ENCODE results near the gene MOSMO.
"Not testable (repeated sequence)": the region's sequence is repeated elsewhere in the genome, so short reads cannot be mapped to it uniquely, and the experiment has no call there.

MOSMO gene

GRCh38 chr16:21989133-21989532, 18.8 kb upstream of the MOSMO start:
- peaks cover 16% of the 10 kb centered on the region for H3K36me3 ChIP-seq (ENCODE audit: insufficient read depth, low read length)
- H3K27me3 ChIP-seq (ENCODE audit: insufficient read depth, low read length) = no peaks in the 10 kb centered on the region
- no peaks in the 10 kb centered on the region for H3K4me1 ChIP-seq (ENCODE audit: insufficient read depth, low read length)
- H3K4me3 ChIP-seq (ENCODE audit: low read length) = no peak overlapping the region
- no peaks in the 10 kb centered on the region for H3K9me3 ChIP-seq (ENCODE audit: low read length)
- H2AFZ ChIP-seq (ENCODE audit: low read depth, low read length) = no peak overlapping the region

GRCh38 chr16:21989751-21990150, 18.2 kb upstream of the MOSMO start:
- Histone ChIP-seq H2AFZ (ENCODE audit: low read depth, low read length) (no peak overlapping the region), H3K27me3 (ENCODE audit: insufficient read depth, low read length) (no peaks in the 10 kb centered on the region), H3K9me3 (ENCODE audit: low read length) (no peaks in the 10 kb centered on the region), H3K4me1 (ENCODE audit: insufficient read depth, low read length) (no peaks in the 10 kb centered on the region), H3K4me3 (ENCODE audit: low read length) (no peak overlapping the region), H3K36me3 (ENCODE audit: insufficient read depth, low read length) (peaks cover 11% of the 10 kb centered on the region)

GRCh38 chr16:21990381-21990944, 17.4 kb upstream of the MOSMO start:
- Histone ChIP-seq H3K36me3 (ENCODE audit: insufficient read depth, low read length) (peaks cover 7% of the 10 kb centered on the region), H3K9me3 (ENCODE audit: low read length) (no peaks in the 10 kb centered on the region), H3K27me3 (ENCODE audit: insufficient read depth, low read length) (no peaks in the 10 kb centered on the region), H2AFZ (ENCODE audit: low read depth, low read length) (no peak overlapping the region), H3K4me1 (ENCODE audit: insufficient read depth, low read length) (no peaks in the 10 kb centered on the region), H3K4me3 (ENCODE audit: low read length) (no peak overlapping the region)

- Histone ChIP-seq H3K4me1 (ENCODE audit: insufficient read depth, low read length) (no peaks in the 10 kb centered on the region), H3K27me3 (ENCODE audit: insufficient read depth, low read length) (no peaks in the 10 kb centered on the region), H3K9me3 (ENCODE audit: low read length) (no peaks in the 10 kb centered on the region), H2AFZ (ENCODE audit: low read depth, low read length) (no peak overlapping the region), H3K4me3 (ENCODE audit: low read length) (no peak overlapping the region), H3K36me3 (ENCODE audit: insufficient read depth, low read length) (no peaks in the 10 kb centered on the region)
These were observed 16.3 kb upstream of the MOSMO start for GRCh38 chr16:21991621-21992020.

- Histone ChIP-seq H3K36me3 (ENCODE audit: insufficient read depth, low read length) (no peaks in the 10 kb centered on the region), H3K4me1 (ENCODE audit: insufficient read depth, low read length) (no peaks in the 10 kb centered on the region), H3K27me3 (ENCODE audit: insufficient read depth, low read length) (no peaks in the 10 kb centered on the region), H3K9me3 (ENCODE audit: low read length) (no peaks in the 10 kb centered on the region), H2AFZ (ENCODE audit: low read depth, low read length) (no peak overlapping the region), H3K4me3 (ENCODE audit: low read length) (no peak overlapping the region)
These were observed 12.9 kb upstream of the MOSMO start for GRCh38 chr16:21994856-21995465.

- no peak overlapping the region for H2AFZ ChIP-seq (ENCODE audit: low read depth, low read length)
These were observed 10.8 kb upstream of the MOSMO start for GRCh38 chr16:21996923-21997696.

GRCh38 chr16:21997697-21998480, 10.0 kb upstream of the MOSMO start:
- H3K4me3 ChIP-seq (ENCODE audit: low read length) = no peak overlapping the region
- no peaks in the 10 kb centered on the region for H3K27me3 ChIP-seq (ENCODE audit: insufficient read depth, low read length)
- H3K4me1 ChIP-seq (ENCODE audit: insufficient read depth, low read length) = no peaks in the 10 kb centered on the region
- no peak overlapping the region for H2AFZ ChIP-seq (ENCODE audit: low read depth, low read length)
- H3K36me3 ChIP-seq (ENCODE audit: insufficient read depth, low read length) = no peaks in the 10 kb centered on the region
- H3K9me3 ChIP-seq (ENCODE audit: low read length) = no peaks in the 10 kb centered on the region

More at GRCh38 chr16:21996923-21997696, 10.8 kb upstream of the MOSMO start:
- Histone ChIP-seq H3K4me3 (ENCODE audit: low read length) (no peak overlapping the region), H3K27me3 (ENCODE audit: insufficient read depth, low read length) (no peaks in the 10 kb centered on the region), H3K36me3 (ENCODE audit: insufficient read depth, low read length) (no peaks in the 10 kb centered on the region), H3K9me3 (ENCODE audit: low read length) (no peaks in the 10 kb centered on the region), H3K4me1 (ENCODE audit: insufficient read depth, low read length) (no peaks in the 10 kb centered on the region)

GRCh38 chr16:22001591-22001990, 6.3 kb upstream of the MOSMO start:
- Histone ChIP-seq H3K4me3 (ENCODE audit: low read length) (no peak overlapping the region), H3K36me3 (ENCODE audit: insufficient read depth, low read length) (no peaks in the 10 kb centered on the region), H3K4me1 (ENCODE audit: insufficient read depth, low read length) (peaks cover 7% of the 10 kb centered on the region), H2AFZ (ENCODE audit: low read depth, low read length) (no peak overlapping the region), H3K27me3 (ENCODE audit: insufficient read depth, low read length) (no peaks in the 10 kb centered on the region), H3K9me3 (ENCODE audit: low read length) (no peaks in the 10 kb centered on the region)

GRCh38 chr16:22002047-22002446, 5.9 kb upstream of the MOSMO start:
- not testable (repeated sequence) for H3K27me3 ChIP-seq (ENCODE audit: insufficient read depth, low read length); H3K4me3 ChIP-seq (ENCODE audit: low read length); H3K36me3 ChIP-seq (ENCODE audit: insufficient read depth, low read length); H3K9me3 ChIP-seq (ENCODE audit: low read length); H2AFZ ChIP-seq (ENCODE audit: low read depth, low read length)
- peaks cover 12% of the 10 kb centered on the region for H3K4me1 ChIP-seq (ENCODE audit: insufficient read depth, low read length)

- Histone ChIP-seq H3K36me3 (ENCODE audit: insufficient read depth, low read length) (no peaks in the 10 kb centered on the region), H3K27me3 (ENCODE audit: insufficient read depth, low read length) (no peaks in the 10 kb centered on the region), H3K4me3 (ENCODE audit: low read length) (no peak overlapping the region), H3K4me1 (ENCODE audit: insufficient read depth, low read length) (peaks cover 15% of the 10 kb centered on the region), H3K9me3 (ENCODE audit: low read length) (no peaks in the 10 kb centered on the region), H2AFZ (ENCODE audit: low read depth, low read length) (no peak overlapping the region)
These were observed 4.7 kb upstream of the MOSMO start for GRCh38 chr16:22003195-22003594.

- Histone ChIP-seq H3K27me3 (ENCODE audit: insufficient read depth, low read length) (no peaks in the 10 kb centered on the region), H3K36me3 (ENCODE audit: insufficient read depth, low read length) (no peaks in the 10 kb centered on the region), H2AFZ (ENCODE audit: low read depth, low read length) (no peak overlapping the region), H3K9me3 (ENCODE audit: low read length) (no peaks in the 10 kb centered on the region), H3K4me1 (ENCODE audit: insufficient read depth, low read length) (peaks cover 19% of the 10 kb centered on the region), H3K4me3 (ENCODE audit: low read length) (no peak overlapping the region)
These were observed 3.6 kb upstream of the MOSMO start for GRCh38 chr16:22004341-22004740.

- no peaks in the 10 kb centered on the region for H3K9me3 ChIP-seq (ENCODE audit: low read length)
- H3K4me3 ChIP-seq (ENCODE audit: low read length) = no peak overlapping the region
- H3K27me3 ChIP-seq (ENCODE audit: insufficient read depth, low read length) = no peaks in the 10 kb centered on the region
- no peak overlapping the region for H2AFZ ChIP-seq (ENCODE audit: low read depth, low read length)
- no peaks in the 10 kb centered on the region for H3K36me3 ChIP-seq (ENCODE audit: insufficient read depth, low read length)
- H3K4me1 ChIP-seq (ENCODE audit: insufficient read depth, low read length) = peaks cover 20% of the 10 kb centered on the region
These were observed 2.2 kb upstream of the MOSMO start for GRCh38 chr16:22005746-22006145.

GRCh38 chr16:22006636-22007035, 1.3 kb upstream of the MOSMO start:
- H2AFZ ChIP-seq (ENCODE audit: low read depth, low read length) = peak overlapping the region; percentile 90
- no peaks in the 10 kb centered on the region for H3K9me3 ChIP-seq (ENCODE audit: low read length)
- H3K4me3 ChIP-seq (ENCODE audit: low read length) = peak overlapping the region; percentile 91
- no peaks in the 10 kb centered on the region for H3K36me3 ChIP-seq (ENCODE audit: insufficient read depth, low read length)
- peaks cover 20% of the 10 kb centered on the region for H3K4me1 ChIP-seq (ENCODE audit: insufficient read depth, low read length)
- no peaks in the 10 kb centered on the region for H3K27me3 ChIP-seq (ENCODE audit: insufficient read depth, low read length)
